Prostate gland (tissue), 2 donors: ENCODE results near the gene CNN3.
A peak's percentile ranks its signal among the peaks of the same experiment; 100 is the strongest.

Experiments used
- CTCF ChIP-seq, 4 experiments: fragments of 200-600 bp in 2 of 4; fragments of 450-650 bp in 2 of 4; sonication (generic) in 2 of 4; IDR thresholded peaks; 1 replicate in 3 of 4; 2 replicates in 1 of 4; pipeline ENCODE4 v1.5.1; 2016 to 2019; ENCODE audit warnings: antibody characterized with exemption in 4 of 4, mild to moderate bottlenecking in 2 of 4, moderate library complexity in 2 of 4
- POLR2A ChIP-seq: fragments of 450-650 bp; IDR thresholded peaks from one replicate; pipeline ENCODE4 v1.6.1; 2016; ENCODE audit warnings: antibody characterized with exemption, mild to moderate bottlenecking
- POLR2AphosphoS5 ChIP-seq: sonication (generic); formaldehyde crosslinking; IDR thresholded peaks from one replicate; pipeline ENCODE4 v1.6.1; 2017; ENCODE audit warnings: antibody characterized with exemption

- TF ChIP-seq POLR2A: no peak
- TF ChIP-seq POLR2AphosphoS5: no peak
- TF ChIP-seq CTCF (IDR thresholded peaks at IDR 0.05): peak in 3 of 4 experiments; percentile 34 to 59 (median 48)
Observed at GRCh38 chr1:94926126-94926914, 590 bp downstream of the CNN3 start.
